ENCODE results near the gene KIF3B.
A peak's percentile ranks its signal among the peaks of the same experiment; 100 is the strongest.
"Not testable (repeated sequence)": the region's sequence is repeated elsewhere in the genome, so short reads cannot be mapped to it uniquely, and the experiment has no call there.

Gene KIF3B

DNA sequence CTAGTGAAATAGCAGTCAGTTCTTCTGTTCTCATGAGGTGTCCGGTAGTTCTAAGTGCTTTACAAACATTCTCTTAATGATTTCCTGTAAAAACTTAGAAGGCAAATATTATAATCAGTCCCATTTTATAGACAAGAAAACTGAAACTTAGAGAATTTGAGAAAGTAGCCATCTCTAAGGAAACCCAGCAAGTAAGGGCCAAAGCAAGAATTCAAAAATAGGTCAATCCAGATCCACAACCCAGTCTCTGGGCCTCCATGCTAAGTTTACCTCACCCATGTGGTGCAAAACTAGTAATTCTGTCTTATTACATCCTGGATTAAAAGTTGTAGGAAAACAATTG lies 53.1 kb downstream of the KIF3B start:
- DNase-seq (ENCODE audit: low spot score), result no peak

DNA sequence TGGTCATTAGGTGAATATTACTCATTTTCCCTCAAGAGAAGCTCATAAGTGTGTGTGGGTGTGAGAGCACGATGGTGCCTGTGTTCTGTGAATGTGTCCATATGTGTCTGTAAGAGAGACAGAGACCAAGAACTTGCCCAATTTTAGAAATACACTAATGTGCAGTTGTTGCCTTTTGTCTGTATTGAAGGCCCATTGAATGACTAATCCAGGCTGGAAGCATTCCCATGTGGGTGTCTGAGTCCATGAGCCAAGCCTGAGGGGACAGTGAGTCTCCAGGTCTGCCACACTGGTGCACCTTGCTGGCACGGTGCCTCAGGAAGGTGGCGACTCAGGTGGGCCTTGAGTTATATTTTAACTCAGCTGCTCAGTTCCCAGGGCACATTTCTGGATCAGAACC lies 55.2 kb downstream of the KIF3B start:
- DNase-seq (ENCODE audit: low spot score), result no peak

DNA sequence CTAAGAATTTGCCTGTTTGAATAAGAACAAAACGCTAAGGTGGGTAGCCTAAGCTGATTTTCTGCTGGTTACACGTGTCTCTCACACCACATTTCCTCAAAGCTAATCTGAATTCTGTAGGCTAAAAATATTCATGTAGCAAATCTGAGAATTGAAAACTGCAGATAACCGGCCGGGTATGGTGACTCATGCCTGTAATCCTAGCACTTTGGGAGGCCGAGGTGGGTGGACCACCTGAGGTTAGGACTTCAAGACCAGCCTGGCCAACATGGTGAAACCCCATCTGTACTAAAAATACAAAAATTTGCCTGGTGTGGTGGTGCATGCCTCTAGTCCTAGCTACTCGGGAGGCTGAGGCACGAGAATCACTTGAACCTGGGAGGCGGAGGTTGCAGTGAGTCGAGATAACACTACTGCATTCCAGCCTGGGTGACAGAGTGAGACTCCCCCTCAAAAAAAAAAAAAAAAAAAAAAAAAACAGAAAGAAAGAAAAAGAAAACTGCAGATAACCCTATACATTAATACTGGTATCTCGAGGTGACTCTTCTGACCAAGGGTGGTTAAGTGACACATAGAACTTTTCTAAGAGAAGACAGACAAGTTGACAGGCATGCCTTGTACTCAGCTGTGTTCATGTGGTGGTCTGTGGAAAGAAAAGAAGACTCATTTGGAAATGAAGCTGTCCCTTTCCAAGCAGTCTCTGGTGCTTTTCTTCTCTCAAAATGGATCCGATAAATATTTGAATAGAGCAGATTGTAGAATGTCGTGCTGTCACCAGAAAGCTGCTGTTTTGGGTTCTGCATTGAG lies 55.9 kb downstream of the KIF3B start:
- no peak for DNase-seq (ENCODE audit: low spot score)

DNA sequence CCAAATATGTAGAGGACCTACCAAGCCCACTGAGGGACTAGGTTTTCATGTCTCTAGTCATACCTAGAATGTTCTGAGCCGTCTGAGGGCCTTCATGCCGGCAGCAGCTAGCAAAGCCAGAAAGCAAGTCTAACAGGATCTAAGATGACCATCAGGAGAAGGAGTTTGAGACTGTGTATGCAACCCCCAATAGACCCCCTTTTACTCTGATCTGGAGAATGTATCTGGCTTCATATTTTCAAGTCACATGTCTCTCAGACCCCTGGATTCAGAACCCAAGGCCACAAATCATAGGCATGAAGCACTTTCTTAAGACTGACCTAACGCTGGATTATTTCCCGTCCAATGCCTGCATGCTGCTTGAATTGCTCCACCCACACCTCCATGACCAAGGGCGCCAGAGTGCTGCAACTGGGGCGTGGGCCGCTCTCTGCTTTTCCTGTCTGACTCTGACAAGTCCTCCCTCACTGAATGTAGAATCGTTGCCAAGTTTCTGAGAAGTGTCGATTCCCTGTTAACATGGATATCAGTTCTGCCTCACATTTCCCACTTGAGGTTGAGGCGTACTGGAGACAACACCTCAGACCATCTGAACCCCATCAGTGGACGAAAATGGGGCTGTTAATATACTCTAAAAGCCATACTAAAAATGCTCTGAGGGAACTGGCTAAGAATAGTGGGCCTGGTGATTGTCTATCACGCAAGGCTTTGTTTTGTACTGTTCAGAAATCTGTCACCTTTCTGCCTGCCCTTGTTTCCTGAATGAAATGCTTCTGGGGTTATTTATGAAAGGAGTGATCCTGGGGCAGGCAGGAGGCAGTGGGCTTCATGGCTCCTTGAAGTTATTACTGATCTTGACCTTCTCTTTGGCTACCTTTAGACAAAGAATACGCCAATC lies 56.8 kb downstream of the KIF3B start:
- DNase-seq (ENCODE audit: low spot score), result no peak

DNA sequence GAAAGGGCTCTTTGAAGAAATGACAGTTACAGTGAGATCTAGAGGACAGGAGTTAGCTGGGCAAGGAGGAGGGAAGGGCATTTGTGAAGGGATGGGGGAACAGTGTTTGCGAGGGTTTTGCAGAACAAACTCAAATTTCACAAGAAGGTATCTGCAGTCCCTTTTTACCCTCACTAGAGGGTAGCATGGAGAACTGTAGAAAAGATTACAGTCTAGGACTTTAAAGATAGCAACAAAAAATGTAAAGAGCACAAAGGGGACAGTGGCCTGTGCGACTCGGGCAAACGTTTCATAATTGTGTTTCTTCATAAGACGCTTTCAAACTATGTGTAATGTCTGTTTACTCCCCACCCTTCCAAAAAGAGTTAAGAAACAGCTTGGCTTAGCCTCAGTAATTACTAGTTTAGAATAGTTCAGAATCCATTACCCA lies 59.5 kb downstream of the KIF3B start:
- DNase-seq (ENCODE audit: low spot score), result peak; percentile 25

DNA sequence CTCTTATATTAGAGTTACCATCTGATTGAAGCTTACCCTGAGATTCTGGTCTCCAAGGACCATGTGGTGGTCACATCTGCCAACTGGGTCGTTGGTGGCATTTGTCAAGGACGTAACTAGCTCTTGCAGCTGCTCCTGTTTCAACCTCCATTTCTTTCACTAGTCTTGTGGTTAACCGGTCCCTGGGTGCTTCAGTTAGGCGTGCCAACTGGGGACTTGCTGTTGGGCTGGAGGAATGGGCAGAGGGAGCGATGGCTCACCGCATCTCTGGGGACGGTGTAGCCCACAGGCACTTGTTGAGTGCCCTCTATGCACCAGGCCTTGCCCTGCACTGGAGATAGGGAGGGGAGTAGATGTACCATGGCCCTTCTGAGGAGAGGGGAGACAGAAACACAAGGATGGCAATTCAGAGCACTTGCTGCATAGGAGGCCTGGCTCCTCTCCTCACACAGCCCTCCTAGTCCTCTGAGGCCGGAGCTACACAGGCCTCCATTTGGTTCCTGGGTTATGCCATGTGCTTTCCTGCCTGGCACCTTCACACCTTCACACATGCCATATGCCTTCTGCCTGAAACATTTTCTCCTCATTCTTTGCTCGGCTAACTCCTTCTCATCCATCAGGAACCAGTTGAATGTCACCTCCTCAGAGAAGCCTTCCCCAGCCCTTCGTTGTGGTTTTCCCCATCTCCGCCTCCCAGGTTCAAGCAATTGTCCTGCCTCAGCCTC lies 60.6 kb downstream of the KIF3B start:
- DNase-seq (ENCODE audit: low spot score), result no peak

DNA sequence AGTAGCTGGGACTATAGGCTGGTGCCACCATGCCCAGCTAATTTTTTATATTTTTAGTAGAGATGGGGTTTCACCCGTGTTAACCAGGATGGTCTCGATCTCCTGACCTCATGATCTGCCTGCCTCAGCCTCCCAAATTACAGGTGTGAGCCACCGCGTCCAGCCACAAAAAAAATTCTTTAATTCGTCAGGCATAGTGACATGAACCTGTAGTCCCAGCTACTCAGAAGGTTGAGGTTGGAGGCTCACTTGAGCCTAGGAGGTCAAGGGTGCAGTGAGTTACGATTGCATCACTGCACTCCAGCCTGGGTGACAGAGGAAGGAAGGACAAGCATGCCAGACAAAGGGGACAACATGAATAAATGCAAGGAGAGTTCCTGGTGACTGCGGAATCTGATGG lies 61.2 kb downstream of the KIF3B start:
- DNase-seq (ENCODE audit: low spot score), result no peak

DNA sequence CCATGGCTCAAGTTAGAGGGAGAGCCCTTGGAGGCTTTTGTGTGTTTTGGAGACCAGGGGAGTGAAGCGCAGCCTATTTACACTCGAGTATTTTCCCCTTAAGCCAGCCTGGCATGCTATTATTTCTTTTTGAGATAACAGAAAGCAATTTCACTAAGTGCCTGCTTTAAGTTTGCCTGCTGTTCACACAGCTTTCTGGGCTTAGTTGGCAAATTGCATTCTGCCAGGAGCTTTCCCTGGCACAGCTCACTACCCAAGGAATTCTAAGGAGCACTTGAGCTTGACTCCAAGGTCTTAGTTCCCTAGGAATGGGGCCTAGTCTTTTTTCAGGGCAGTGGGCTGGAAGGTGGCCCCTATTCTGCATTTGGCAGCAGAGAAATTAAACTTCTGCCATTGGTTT lies 61.7 kb downstream of the KIF3B start:
- no peak for DNase-seq (ENCODE audit: low spot score)

DNA sequence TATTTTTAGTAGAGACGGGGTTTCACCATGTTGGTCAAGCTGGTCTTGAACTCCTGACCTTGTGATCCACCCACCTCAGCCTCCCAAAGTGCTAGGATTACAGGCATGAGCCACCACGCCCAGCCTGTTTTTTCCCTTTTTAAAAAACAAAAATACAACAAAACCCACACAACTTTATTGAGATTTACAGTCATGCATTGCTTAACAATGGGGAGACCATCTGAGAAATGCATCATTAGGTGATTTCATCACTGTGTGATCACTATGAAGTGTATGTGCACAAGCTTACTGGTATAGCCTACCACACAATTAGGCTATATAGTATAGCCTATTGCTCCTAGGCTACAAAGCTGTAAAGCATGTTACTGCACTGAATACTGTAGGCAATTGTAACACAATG lies 63.6 kb downstream of the KIF3B start:
- DNase-seq (ENCODE audit: low spot score), result not testable (repeated sequence)

DNA sequence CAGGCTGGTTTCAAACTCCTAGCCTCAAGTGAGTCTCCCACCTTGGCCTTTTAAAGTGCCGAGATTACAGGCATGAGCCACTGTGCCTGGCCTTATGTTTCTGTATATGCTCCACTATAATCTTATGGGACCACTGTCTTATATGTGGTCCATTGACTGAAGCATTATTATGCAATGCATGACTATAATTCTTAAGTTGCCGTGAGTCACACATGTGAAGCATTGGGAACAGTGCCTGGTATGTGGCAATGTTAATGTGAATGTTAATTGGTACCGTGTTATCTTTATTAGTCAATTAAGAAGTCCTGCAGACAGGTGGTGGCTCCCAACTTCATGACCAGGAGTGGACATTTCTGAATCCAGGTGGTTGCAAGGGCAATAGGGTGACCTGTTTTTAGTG lies 66.0 kb downstream of the KIF3B start:
- no peak for DNase-seq (ENCODE audit: low spot score)

DNA sequence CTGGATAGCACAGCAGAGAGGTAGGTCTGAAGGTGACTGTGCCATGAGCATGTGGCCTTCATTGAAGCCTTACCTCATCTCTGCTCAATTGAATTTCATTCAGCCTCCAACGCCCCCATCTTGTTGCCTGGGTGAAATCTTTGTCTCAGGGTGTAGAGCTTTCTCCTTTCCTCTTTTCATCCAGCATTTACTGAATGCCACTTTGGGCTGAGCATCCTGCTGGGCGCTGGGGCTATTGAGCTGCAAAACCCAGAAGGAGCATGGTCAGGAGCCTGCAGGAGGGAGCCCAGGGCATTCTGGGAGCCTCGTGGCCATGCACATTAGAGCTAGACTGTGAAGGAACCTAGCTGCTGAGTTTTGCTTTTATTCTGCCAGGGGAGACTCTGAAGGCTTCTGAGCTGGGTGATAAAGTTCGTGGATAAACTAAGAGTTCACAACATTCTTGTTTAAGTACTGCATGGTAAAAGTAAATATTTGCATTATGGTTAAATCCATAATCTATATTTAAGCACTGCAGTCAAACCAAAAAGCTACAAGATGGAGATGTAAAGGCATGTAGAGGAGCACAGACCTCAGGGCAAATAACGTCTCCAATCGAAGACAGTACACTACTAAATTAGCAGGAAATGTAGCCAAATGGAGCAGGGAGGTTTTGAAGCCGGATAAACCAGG lies 67.5 kb downstream of the KIF3B start:
- DNase-seq (ENCODE audit: low spot score), result no peak

DNA sequence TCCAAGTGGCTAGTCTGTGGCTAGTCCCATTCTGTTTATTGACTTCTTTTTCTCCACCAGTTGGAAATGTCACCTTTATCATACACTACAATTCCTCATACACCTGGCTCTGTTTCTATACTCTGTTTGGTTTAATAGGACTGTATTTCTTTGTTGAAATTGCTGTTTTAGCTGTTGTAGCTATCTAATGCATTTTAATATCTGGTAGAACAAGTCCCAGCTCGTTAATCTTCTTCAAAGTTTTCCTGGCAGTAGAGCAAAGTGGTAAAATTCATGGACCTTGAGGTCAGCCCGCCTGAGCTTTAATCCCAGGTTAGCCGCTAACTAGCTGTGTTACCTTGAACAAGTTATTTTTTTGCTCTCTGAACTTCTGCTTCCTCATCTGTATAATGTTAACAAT lies 70.8 kb downstream of the KIF3B start:
- DNase-seq (ENCODE audit: low spot score), result no peak

DNA sequence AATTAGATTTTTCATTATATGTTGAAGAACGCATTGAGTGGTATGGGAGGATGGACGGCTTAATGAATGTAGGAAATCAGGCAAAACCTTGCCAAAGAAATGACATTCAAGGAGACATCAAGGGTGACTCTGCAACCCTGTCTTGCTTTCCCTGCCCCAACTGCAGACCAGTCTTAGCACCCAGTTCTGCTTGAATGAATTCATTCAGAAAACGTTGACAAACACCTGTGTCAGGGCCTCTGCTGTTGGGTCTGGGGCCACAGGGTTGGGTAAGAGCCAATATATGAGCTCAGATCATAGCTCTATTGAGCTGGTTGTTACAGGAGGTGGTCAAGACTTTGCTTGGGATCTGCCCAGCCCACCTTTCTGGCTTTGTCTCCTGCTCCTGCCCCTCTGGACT lies 73.0 kb downstream of the KIF3B start:
- no peak for DNase-seq (ENCODE audit: low spot score)

DNA sequence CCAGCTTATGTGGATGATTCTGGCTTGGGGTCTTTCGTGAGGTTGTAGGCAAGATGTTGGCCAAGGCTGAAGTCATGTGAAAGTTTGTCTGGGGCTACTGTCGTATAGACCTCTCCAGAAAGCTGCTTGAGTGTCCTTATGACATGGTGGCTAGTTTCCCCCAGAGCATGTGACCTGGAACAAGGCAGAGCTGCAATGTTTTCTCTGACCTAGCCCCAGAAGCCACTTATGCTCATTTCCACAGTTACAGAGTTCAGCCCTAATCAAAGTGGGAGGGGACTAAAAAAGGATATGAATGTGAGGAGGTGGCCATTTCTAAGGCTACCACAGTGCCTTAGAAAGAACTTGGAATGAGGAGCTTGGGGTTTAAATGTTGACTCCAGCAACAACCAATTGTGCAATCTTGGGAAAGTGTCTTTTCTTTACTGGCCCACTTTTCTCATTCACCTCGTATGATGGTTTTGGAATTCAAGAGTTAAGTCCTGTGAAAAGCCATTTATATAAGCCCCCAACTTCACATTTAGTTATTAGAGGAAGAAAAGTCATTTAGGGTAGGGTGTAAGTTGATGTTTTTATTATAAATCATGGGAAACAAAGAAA lies 74.8 kb downstream of the KIF3B start:
- DNase-seq (ENCODE audit: low spot score), result no peak

DNA sequence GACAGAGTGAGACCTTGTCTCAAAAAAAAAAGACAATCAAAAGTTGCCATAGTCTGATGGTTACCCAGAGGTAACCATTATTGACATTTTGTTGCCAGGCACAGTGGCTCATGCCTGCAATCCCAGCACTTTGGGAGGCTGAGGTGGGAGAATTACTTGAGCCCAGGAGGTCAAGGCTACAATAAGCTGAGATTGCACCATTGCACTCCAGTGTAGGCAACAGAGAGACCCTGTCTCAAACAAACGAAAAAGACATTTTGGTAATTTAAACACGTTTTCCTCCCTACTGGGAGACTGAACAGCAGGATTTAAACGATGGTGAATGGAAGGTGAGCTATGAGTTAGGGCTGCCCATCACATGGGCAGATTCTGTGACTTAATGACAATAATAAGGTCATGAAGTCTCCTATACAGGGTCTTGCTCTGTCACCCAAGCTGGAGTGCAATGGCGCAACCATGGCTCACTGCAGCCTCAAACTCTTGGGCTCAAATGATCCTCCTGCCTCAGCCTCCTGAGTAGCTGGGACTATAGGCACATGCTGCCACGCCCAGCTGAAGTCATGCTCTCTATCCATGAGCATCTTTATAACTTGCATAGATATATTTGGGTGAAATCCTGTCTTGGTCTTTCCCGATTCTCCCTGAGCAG lies 76.5 kb downstream of the KIF3B start:
- DNase-seq (ENCODE audit: low spot score), result no peak

DNA sequence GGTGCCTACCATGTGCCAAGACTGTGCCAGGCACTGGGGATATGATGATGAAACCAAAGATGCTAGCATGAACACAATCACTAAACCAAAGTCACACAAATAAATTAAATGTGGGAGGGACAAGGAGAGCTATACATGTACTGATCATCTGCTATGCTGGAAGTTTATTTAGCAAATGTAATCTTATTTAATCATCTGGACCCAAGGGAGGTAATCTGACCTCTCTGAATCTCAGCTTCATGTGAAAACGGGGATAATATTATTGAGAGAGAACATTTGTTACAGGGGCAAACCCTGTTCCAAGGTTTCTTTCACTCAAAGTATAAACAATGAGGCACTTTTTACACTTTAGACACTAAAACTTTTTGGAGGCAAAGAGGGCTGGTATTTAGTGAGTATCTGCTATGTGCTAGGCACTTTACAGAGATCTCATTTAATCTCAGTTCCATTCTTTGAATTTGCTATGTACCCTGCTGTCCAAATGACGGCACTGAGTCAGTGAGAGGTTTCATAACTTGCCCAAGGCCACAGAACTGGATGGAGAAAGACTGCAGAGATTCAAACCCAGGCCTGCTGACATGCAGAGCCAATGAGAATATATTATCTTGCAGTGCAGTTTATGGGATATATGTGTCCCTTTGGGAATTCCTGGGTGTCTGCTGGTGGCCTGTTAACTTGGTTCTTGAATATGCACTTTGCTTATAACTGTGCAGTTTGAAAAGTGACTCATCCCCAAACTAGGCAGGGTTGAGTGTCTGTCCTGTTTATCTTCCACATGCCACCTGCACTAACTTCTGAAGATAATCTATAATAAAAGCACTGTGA lies 77.4 kb downstream of the KIF3B start:
- peak; percentile 23 for DNase-seq (ENCODE audit: low spot score)

DNA sequence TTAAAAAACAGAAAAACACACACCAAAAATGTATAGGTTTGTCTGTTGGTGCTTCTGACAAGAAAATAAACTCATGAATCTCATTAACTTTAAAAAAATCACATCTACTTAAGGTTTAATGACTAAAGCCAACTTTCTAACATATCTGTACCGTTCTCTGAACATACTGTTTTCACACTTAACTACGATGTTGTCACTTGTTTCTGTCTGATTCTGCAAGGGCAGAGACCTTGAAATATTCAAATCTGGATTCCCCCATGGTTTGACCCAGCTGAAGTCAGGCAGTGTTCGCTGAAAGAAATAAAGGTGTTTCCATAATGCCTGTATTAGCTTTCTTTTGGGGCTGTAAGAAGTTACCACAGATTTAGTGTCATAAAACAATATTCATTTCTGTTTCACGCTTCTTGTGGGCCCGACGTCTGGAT lies 78.0 kb downstream of the KIF3B start:
- DNase-seq (ENCODE audit: low spot score), result no peak

DNA sequence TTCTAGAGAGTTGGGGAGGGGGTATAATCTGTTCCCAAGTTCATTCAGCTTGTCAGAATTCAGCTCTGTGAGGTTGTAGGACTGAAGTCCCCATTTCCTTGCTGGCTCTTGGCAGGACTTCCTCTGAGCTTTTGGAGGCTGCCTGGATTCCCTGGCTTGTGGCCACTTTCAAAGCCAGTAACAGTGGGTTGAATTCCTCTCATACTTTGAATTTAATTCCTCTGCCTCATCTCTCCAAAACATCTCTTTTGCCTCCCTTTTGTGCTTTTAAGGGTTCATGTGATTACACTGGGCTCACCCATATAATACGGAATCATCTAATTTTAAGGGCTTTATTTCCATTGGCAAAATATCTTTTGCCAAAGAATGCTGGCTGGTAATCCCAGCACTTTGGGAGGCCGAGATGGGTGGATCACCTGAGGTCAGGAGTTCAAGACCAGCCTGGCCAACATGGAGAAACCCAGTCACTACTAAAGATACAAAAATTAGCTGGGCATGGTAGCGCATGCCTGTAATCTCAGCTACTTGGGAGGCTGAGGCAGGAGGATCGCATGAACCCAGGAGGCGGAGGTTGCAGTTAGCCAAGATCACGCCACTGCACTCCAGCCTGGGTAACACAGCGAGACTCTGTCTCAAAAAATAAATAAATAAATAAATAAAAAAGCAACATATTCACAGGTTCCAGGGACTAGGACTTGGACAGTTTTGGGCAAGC lies 78.6 kb downstream of the KIF3B start:
- peak; percentile 45 for DNase-seq (ENCODE audit: low spot score)

DNA sequence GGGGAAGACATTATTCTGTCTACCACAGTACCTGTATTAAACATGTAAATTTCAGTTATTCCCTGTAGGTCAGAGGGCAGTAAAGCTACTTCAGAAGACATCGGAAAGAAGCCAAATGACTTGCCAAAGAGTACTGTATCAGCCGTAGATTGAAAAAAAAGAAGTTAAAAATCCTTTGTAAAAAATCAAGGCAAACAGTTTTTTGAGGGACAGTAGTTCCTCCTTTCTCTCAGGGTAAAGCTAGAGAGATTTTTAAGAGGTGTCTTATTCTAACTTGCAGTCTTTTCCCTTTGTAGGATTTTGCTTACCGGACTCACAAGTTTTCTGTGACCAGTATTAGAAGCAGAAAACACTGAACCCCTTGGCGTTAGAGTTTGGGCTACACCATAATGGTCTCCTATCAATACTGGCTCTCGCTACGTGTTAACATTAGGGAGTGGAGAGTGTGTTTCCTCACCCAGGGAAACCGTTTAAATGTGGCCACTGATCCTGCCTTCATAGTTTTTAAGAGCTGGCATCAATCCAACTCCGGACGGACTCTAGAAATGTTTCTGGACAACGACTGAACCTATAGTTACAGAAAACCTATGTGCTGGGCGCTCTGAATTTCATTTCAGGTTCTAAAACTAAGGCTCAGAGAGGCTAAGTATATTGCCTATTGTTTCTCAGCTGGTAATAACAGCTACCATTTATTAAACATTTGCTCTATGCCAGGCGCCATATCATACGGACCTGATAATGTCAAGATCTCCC lies 79.3 kb downstream of the KIF3B start:
- DNase-seq (ENCODE audit: low spot score), result no peak
